ENCODE results near the gene SCUBE1.

Gene SCUBE1

GRCh38 chr22:43244803-43245527 is 98.2 kb downstream of the SCUBE1 start:
- TF ChIP-seq, protein P1, sequence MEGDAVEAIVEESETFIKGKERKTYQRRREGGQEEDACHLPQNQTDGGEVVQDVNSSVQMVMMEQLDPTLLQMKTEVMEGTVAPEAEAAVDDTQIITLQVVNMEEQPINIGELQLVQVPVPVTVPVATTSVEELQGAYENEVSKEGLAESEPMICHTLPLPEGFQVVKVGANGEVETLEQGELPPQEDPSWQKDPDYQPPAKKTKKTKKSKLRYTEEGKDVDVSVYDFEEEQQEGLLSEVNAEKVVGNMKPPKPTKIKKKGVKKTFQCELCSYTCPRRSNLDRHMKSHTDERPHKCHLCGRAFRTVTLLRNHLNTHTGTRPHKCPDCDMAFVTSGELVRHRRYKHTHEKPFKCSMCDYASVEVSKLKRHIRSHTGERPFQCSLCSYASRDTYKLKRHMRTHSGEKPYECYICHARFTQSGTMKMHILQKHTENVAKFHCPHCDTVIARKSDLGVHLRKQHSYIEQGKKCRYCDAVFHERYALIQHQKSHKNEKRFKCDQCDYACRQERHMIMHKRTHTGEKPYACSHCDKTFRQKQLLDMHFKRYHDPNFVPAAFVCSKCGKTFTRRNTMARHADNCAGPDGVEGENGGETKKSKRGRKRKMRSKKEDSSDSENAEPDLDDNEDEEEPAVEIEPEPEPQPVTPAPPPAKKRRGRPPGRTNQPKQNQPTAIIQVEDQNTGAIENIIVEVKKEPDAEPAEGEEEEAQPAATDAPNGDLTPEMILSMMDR (IDR thresholded peaks at IDR 0.05; ENCODE audit: low read depth, low read length) = no peak
- DNase-seq (ENCODE audit: low read depth, low spot score) = no peak
- in situ Hi-C loops (cut with HindIII; ENCODE audit: low sequenced_read_pairs) = no loop called here

DNA sequence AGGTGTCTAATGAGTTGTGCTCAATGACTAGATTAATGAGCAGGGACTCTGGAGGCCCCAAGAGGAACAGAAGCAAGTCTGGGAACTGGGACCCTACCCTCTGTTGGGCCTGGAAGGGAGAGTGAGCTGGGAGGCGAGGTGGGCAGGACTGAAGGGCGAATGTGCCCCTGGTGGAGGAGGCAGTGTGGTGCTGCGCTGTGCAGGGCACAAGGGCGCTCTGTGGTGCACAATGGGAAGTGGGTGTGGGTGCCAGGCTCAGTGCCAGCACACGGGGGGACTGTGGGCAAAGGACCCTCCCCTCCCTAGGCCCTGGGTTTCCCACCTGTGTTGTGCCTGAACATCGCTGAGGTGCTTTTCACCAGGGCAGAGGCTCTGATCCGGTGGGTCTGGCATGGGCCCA is 98.8 kb downstream of the SCUBE1 start:
- in situ Hi-C loops (cut with HindIII; ENCODE audit: low sequenced_read_pairs) = no loop called here
- no peak for DNase-seq (ENCODE audit: low read depth, low spot score)
- H3K4me3 ChIP-seq (ENCODE audit: low read depth, low read length) = no peak overlapping the region
- TF ChIP-seq, protein P1 (IDR thresholded peaks at IDR 0.05; ENCODE audit: low read depth, low read length) = no peak

More at GRCh38 chr22:43244803-43245527, 98.2 kb downstream of the SCUBE1 start:
- no peak overlapping the region for H3K4me3 ChIP-seq (ENCODE audit: low read depth, low read length)

DNA sequence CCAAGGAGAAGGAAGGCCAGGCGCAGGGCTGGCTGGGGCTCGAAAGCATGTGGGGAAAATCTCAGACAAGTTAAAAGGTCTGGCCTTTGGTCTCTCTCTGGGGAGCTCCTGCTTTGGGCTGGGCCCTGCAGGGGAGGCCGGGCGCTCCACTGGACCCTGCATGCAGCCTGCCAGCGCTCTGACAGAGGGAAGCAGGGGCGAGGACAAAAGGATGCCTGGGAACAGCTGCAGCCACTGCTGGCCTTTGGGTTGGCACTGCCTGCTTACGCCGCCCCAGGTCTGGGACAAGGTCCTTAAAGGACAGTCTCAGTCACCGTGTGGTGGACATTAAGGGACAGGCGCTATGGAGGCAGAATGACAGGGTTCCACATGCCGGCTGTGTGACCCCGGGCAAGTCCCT is 99.8 kb downstream of the SCUBE1 start:
- TF ChIP-seq, protein P1 (IDR thresholded peaks at IDR 0.05; ENCODE audit: low read depth, low read length) = no peak
- DNase-seq (ENCODE audit: low read depth, low spot score) = no peak
- in situ Hi-C loops (cut with HindIII; ENCODE audit: low sequenced_read_pairs) = no loop called here
- no peak overlapping the region for H3K4me3 ChIP-seq (ENCODE audit: low read depth, low read length)

GRCh38 chr22:43242627-43243026 is 100.5 kb downstream of the SCUBE1 start:
- no peak for DNase-seq (ENCODE audit: low read depth, low spot score)
- in situ Hi-C loops (cut with HindIII; ENCODE audit: low sequenced_read_pairs) = no loop called here
- H3K4me3 ChIP-seq (ENCODE audit: low read depth, low read length) = no peak overlapping the region
- TF ChIP-seq, protein P1 (IDR thresholded peaks at IDR 0.05; ENCODE audit: low read depth, low read length) = no peak

- H3K4me3 ChIP-seq (ENCODE audit: low read depth, low read length) = no peak overlapping the region
- no peak for DNase-seq (ENCODE audit: low read depth, low spot score)
- in situ Hi-C loops (cut with HindIII; ENCODE audit: low sequenced_read_pairs) = no loop called here
- TF ChIP-seq, protein P1 (IDR thresholded peaks at IDR 0.05; ENCODE audit: low read depth, low read length) = no peak
Observed at GRCh38 chr22:43241699-43242386, 101.3 kb downstream of the SCUBE1 start.

DNA sequence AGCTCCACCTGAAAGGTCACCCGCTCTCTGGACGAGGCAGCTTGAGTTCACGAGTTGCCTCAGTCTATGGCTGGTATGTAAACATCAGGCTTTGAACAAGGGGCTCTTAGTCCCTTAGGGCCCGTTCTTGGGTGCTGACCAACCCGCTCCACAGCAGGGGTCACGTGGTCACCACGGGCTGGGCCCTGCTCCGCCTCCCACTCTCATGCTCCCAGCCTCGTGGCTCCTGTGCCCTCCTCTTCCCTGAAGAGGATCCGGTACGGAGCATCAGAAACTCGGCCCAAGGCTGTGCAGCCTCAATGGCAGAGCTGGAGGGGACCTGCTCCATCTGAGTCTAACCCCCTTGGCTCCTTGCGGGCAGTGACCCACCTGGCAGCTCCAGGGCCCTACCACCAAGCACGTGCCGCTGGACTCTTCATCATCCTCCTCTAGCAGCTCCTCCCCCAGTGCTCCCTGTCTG is 102.0 kb downstream of the SCUBE1 start:
- DNase-seq (ENCODE audit: low read depth, low spot score) = no peak
- in situ Hi-C loops (cut with HindIII; ENCODE audit: low sequenced_read_pairs) = no loop called here
- TF ChIP-seq, protein P1 (IDR thresholded peaks at IDR 0.05; ENCODE audit: low read depth, low read length) = no peak
- no peak overlapping the region for H3K4me3 ChIP-seq (ENCODE audit: low read depth, low read length)
